ENCODE results near the gene CACTIN.

- TF ChIP-seq CTCF (IDR thresholded peaks at IDR 0.05) (no peak), POLR2A (IDR thresholded peaks at IDR 0.05) (no peak), EP300 (IDR thresholded peaks at IDR 0.05) (no peak)
Measured at GRCh38 chr19:3664879-3665642, 38.5 kb upstream of the CACTIN start.
